Lung microvascular endothelial cell (primary cell): ENCODE results near the gene SLC27A3. TPM values are rescaled to one million over a fixed set of nuclear protein-coding genes. Genes with fewer than 3 reads are reported as not detected.

Experiments used
- DNase-seq, 2 donors: peaks; one replicate each; pipeline versions ENCODE4 v3.0.0 to v3.0.0-alpha.2; 2010; ENCODE audit warnings: low read depth in 2 of 2
- total RNA-seq: library from RNA; depleted of rRNA; stranded (reverse); fragments of >200 nt; gene quantifications from 2 replicates; pipeline ENCODE4 v1.2.1, GENCODE V29; 2014

SLC27A3 gene, protein sequence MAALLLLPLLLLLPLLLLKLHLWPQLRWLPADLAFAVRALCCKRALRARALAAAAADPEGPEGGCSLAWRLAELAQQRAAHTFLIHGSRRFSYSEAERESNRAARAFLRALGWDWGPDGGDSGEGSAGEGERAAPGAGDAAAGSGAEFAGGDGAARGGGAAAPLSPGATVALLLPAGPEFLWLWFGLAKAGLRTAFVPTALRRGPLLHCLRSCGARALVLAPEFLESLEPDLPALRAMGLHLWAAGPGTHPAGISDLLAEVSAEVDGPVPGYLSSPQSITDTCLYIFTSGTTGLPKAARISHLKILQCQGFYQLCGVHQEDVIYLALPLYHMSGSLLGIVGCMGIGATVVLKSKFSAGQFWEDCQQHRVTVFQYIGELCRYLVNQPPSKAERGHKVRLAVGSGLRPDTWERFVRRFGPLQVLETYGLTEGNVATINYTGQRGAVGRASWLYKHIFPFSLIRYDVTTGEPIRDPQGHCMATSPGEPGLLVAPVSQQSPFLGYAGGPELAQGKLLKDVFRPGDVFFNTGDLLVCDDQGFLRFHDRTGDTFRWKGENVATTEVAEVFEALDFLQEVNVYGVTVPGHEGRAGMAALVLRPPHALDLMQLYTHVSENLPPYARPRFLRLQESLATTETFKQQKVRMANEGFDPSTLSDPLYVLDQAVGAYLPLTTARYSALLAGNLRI
- total RNA-seq = 16.3 and 35.3 TPM in 2 replicates

DNA sequence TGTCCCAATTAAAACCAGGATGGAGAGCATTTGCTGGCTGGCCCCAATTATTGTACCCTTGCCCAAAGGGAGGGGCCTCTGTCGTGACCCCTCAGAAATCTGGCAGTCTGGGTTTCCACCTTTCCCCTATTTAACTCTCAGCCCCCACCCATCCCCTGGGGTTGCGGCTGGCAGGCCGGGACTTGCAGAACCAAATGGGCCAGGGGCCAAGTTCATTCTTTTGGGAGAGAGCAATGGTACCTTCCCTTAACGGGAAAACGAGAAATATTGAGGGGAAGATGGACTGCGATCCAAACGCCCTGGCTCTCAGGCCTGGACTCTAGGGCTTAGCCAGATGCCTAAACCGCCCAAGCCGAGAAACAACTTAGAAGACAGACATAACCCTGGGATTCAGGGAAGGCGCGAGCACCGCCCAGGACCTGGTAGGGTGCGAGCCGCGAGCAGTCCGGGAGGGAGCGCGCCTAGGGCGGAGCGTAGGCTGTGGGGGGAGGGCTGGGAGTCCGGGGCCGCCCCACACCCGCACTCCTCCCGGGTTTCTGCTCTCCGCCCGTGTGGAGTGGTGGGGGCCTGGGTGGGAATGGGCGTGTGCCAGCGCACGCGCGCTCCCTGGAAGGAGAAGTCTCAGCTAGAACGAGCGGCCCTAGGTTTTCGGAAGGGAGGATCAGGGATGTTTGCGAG, at the start of gene SLC27A3:
Gene SLC27A3, plus strand, starts transcription at position 628 of the 678 bp plus-strand sequence. CDS start 91 bp downstream, outside the sequence.
- peak; percentile 25 to 33 for DNase-seq

DNA sequence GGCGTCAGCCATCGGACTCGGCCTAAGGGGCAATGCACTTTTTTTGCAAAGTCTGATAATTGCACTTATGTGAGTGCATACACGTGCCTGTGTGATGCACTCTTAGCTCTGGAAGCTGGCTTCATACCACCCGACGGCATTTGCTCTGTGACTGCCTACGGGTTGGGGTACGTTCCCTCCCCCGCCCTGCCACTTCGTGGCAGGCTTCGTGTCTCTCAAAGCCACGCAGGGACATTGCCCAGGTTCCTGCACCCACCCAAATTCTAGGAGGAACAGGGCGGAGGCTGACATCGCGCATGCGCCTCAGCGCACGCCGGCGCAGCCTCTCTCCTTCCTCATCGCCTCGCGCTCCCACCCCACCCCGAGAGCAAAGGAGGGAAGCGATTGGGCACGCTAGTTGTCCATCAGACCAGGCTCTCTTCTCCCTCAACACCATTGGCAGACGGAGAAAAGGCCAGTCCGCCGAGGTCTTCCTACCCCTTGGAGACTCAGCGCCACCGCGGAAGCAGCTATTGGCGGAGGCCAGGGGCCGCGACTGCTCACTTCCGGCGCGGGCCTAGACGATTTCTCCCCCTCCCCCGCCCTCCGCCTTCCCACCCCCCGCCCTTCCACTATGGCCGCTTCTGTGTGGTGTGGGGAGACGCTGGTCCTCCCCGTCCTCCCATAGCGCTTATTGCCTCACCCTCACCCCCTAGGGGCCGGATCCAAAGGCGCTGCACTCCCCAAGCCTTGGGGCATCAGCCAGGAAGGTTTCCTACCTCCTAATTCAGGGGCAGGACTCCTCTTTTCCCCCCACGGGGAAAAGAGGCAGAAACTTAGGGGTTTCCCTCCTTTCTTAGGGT, 47.5 kb upstream of the SLC27A3 start, which contains the start of gene INTS3:
Gene INTS3, plus strand, starts transcription at position 588 of the 842 bp plus-strand sequence. CDS start 585 bp downstream, outside the sequence.
- peak; percentile 99 to 100 for DNase-seq

DNA sequence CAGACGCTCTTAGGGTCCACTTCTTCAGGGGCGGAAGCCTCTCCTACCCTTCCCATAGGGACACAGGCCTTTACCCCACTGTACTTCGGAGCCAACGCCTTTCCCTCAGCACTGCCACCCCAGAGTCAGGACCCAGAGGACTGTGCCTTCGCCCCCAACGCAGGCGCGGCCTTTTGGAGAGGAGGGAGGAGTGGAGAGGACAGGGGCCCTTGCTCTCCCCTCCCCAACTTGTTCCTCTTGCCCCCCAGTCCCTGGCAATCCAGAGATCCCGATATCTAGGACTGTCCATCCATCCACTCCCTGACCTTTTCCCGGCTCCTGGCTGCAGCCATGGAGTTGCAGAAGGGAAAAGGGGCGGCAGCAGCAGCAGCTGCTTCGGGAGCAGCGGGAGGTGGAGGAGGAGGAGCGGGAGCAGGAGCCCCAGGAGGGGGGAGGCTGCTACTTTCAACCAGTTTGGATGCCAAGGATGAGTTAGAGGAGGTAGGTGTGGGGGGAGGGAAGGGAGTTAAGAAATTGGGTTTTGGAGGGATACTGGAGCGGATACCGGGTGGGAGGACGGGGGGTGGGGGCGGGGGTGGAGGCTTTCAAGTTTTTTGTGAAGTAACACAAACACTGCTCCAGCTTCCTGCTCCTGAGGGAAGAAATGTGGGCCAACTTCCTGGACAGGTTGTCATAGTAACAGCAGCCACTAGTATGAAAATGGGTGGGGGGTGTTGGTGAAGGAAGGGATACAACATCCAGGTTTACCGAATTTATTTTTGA, 46.7 kb upstream of the SLC27A3 start:
- DNase-seq = peak; percentile 34 to 68

DNA sequence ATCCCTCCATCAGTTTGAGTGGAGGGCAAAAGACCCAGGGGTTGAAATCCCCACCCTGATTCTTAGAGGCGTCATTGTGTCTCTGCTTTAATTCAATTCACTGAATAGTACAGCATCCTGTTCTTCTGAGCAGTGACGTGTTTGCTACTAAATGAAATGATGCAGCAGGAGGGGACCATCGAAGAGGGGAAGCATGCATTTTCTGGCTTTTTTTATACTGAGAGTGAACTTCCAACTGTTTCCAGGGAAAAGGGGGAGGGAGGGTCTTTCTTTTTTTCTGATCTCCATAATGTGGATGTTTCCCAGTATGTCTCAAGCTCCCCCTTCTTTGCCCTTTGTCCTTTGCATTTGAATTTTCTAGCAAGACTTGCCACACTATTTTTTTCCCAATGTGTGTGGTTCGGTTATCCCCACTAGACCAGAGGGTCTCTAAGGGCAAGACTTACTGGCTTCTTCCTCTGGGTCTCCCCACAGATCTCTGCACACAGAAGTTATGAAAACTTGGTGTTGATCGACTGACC, 44.7 kb upstream of the SLC27A3 start:
- DNase-seq = no peak

DNA sequence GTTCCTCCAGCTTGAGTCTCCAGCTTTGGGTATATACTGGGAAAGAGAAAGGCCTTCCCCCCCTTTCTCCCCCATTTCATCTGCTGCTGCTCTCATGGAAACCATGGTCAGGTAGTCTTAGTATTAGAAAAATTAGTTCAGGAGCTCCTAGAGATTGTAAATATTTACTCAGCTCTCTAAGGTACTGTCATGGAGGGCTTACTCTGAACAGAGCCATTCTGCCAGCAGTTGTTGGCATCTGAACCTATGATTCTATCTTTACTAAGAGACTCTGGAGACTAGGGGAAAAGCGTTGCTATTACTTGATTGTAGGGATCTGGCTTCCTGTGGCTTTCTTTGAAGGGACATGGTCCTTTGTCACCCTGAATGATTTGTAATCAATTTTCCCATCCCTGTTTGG, 41.2 kb upstream of the SLC27A3 start:
- no peak for DNase-seq

DNA sequence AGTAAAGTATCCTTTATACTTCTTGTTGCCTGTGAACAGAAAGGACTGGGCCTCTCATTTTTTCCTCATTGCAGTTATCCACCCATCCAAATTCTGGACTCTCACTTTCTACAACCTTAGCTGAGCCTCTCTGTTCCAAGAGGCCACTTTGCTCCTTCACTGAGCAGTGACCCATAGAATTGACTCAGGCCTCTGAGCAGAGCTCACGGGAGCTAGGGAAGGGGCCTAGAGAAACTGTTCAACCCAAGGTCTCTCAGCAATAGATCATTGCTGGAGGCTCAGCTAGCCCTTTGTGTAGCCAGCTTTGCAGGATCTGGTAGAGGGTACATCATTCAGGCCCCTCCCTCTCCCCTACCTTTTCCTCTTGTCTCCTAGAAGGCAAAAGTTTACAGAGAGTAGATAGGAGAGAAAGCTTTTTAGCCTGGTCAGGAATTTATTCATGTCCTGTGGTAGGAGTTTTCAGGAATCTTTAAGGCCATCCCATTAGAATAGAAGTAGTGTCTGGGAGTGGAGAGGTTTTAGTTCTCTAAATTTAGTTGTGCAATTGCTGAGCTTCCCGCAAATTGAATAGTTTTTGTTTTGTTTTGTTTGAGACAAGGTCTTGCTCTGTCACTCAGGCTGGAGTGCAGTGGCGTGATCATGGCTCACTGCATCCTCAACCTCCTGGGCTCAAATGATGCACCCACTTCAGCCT, 40.7 kb upstream of the SLC27A3 start:
- no peak for DNase-seq

DNA sequence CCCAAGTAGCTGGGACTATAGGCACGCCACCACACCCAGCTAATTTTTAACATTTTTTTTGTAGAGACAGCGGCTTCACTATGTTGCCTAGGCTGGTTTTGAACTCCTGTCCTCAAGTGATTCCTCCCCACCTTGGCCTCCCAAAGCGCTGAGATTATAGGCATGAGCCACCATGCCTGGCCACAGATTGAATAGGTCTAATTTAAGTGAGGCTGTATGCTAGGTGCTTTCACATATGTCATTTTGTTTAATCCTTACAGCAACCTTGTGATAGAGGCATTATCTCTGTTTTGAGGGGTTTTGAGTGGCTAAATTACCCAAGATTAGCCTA, 40.2 kb upstream of the SLC27A3 start:
- no peak for DNase-seq

DNA sequence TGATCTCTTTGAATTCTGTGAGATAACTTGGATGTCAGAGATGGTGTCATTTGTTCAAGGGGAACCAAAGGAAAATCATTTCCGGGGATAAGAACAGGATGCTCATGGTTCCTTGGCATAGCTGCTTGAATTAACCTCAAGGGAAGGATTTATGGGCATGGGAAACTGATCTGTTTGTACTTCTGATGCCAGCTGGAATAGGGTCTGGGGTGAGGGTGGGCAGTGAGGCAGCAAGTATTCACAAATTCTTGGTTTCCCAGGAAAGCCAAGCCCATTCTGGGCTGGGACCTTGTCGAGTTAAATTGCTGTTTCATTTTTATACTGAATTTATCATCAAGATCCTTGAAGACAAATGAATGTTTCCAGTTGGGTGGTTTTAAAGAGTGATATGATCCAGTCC, 33.2 kb upstream of the SLC27A3 start:
- DNase-seq = no peak

DNA sequence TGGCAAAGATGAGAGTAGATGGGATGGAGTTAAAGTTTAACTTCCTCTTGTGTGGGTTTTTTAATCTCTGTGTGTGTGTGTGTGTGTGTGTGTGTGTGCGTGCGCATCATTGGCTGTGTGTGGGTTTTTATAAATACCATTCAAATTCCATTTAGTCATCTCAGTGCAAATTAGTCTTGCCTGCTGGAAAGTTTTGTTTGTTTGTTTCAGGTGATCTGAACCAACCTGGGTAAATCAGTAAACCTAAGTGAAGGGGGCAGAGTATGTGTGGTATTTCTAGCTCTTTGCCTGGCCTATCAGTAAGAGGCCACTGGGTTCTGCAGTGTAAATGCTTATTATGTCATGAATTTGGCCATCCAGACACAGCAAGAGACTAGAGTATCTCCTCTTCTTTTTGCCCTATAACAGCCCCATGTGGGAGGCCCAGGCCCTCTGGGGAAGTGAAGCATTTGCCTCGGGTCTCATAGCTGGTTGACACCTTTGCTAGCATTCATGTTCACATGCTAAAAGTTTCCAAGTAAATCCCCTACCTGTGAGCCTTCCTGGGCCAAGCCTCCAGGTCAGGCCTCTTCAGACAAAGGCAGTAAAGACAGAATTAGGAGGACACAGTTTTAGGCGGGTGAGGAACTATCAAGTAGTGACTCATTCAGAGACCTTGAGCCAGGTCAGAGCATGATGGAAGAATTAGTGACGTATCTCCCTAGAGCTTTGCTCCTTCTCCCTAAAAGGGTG, 32.6 kb upstream of the SLC27A3 start:
- DNase-seq = no peak

DNA sequence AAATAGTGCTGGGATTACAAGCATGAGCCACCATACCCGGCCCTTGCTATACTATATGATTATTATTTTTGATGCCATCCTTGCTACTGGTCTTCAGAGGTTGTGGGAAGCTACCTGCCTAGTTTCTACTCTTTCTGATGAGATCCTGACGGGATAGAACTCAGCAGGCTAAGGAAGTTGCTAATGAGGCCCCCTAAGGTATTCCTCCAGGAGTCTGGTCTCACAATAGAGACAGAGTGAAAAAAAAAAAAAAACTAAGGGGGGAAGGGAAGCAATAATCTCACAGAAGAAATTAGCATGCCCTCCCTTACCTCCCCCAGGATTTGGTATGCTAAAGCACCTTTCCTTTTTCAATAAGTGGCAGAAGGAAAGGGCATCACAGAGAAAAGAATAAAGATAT, 29.8 kb upstream of the SLC27A3 start:
- DNase-seq = no peak

DNA sequence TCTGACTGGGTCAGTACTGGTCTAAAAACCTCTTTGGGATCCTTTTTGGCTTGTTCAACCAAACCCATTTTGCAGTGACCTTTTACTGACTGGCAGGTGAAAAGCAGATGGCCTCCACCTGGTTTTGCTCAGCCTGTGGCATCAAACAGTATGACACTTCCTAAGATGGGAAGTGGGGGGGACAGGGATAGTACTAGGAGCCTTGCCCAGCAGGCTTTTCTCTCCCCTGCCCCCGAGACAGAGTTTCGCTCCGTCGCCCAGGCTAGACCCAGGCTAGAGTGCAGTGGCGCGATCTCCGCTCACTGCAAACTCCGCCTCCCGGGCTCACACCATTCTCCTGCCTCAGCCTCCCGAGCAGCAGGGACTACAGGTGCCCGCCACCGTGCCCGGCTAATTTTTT, 29.0 kb upstream of the SLC27A3 start:
- DNase-seq = no peak

DNA sequence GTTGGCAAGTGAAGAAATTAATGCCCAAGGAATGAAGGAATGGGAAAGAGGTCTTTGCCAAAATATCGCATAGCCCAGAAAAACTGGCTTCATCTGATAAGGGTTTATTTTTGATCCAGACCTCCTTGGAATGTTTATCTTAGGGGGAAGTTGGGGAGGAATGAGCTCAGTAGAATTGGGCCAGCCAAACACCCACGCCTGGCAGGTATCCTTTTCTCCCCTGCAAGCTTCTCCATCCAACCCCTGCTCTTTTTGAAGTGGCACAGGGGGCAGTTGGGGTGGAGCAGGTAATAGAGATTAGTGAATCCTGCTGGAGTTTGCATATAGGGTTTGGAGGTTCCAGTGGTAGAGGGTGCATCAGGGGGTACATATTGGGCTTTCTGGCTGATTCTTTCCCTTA, 26.3 kb upstream of the SLC27A3 start:
- no peak for DNase-seq

DNA sequence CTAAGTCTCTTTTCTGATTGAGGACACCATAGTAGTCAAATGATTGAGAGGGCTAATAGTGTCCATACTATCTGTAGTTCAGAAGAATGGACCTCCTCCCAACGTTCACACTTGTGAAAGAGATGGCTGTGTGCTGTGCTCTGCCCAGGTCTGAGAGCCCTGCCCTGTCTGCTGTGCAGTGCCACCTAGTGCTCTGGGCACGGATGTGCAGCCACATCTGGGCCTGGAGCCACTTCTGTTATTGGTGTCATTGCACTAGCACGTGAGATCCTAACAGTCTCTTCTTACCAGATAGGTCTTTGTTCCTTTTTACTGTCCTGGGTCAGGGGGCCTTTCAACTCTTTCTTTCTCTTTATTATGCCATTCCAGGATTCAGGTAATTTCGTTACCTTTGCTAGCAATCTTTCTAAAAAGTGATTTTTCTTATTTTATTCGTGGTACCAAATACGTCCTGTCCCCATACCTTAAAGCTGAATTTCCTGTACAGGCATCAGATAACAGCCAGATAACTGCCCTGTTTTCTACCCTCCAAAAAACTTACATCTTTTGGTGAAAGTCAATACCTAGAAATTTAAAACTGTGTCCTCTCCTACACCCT, 25.7 kb upstream of the SLC27A3 start:
- DNase-seq = peak; percentile 86 to 91

DNA sequence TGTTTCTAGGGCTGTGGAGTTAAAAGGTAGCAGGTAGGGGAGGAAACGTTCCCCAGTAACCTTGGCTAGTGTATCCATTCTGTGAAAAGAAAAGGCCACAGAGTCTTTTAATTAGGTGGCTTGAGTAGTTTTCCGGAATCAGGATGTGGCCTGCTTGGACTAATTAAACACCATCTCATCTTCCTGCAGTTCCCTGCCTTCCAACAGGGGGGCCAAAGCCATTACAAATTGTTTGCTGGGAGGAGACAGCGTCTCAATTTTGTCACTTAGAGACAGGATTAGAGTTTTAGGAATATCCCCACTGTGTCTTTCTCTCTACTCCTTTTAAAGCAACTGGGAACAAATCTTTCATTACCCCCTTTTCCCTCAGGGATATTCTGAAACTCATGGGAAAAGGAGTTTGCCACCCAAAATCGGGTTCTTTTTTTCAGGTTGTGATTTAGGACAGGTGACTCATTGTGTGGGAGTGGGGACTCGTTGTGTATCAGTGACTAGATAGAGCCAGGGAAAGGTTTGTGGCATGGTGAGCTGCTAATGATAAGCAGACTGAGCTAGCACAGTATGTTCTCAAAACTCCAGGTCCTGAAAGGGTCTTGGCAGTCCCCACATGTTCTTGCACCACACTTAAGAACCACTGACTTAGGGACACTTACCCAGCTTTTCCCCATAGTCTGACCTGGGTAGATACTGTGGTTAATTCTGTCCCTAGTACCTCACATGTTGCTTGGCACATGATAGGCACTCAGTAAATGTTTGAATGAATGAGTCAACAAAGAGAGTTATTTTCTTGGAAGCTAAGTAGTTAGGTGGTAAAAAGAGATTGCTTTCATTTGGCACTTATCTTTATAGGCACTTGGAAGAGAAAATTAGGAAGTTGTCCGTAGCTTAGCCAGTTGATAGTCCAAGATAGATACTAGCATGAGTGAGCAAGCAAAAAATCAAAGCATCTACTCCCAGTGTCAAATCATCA, 24.9 kb upstream of the SLC27A3 start:
- peak in 1 of 2 donors; percentile 15 for DNase-seq

DNA sequence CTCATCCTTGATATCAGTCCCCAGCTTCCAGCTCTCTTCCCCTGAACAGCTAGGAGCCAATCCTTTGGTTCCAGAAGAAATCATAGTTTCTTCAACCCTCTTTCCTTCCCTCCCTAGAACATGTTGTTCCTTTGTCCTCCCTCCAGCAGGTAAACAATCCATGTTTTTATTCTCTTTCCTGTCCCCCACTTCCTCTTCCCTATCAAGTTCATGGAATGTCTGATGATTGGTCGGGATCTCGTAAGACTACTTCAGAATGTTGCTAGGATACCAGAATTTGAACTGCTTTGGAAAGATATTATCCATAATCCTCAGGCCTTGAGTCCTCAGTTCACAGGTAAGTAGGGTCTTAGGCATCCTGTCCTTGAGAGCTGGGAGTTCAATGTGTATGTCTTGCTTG, 23.1 kb upstream of the SLC27A3 start:
- DNase-seq = peak in 1 of 2 donors; percentile 63

DNA sequence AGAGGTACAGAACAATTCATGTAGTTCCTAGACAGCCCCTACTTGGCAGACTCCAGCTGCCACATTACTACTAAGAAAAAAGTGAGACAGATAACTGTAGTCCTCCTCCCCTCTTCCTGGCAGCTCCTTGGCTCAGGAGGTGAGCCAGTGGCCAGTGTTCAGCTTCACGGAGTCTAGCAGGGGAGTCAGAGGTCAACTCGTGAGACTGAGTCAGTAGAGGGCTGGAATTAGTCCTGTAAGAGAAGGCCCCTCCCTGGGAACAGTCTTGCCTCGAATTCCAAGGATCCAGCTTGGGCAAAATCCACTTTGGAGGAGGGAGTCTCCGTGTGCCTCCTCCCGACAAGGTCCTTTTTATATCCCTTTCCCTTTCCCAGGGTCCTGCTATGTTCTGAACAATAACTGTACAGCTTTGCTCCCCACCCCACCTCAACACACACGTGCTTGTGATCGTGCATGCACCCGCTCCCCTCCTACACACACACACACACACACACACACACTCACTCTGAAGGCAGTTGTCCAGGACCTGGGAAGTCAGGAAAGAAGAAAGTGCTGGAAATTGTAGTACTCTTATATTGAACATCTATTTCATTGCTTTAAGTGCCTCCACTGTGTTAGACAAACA, 22.5 kb upstream of the SLC27A3 start:
- DNase-seq = peak in 1 of 2 donors; percentile 83

DNA sequence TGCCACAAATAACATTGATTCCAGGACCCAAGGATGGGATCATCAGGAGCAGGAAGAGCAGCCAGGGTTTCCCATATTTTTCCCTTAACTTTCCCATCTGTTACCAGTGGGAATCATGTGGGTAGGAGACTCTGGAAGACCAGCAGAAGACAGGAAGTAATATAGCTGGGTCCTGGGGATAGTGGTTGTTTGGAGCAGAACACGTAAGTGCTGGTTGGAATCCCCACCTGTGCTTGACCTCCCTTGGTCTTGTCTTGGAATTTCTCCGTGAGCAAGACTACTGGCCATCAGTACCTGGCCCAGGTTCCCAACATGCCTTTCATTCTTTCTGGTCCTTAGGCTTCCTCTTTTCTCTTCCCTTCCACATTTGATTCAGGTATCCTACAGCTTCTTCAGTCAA, 20.9 kb upstream of the SLC27A3 start:
- no peak for DNase-seq
